HEK293T (cell line): ENCODE data around the gene OLFM2.

Experiments
- PKNOX1 ChIP-seq: fragments of 450-650 bp; IDR thresholded peaks from 2 replicates; pipeline ENCODE4 v1.6.1; 2016
- TARDBP ChIP-seq: fragments of 450-650 bp; IDR thresholded peaks from 2 replicates; pipeline ENCODE4 v1.6.1; 2016

- TF ChIP-seq PKNOX1 (no peak), TARDBP (no peak)
Measured at GRCh38 chr19:9970481-9970880, 34.2 kb upstream of the OLFM2 start.
